Measurements from ENCODE around the gene WWOX.

Gene WWOX

DNA sequence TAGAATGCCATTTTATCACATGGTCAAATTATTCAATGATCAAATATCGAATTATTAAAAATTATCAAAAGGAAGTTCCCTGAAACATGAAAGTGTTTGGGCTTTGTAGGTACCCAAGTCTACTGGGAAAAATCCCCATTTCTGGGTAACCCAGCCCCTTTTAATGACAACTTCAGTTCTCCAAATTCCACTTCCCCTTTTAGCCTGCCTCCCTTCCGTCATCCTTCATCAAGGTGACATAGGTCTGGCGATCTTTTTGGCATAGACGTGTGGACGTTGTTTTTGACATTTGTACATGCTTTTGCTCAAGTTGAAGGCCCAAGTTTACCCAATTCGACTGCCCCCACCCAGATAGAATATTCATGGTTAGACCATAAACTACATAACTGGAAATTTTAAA lies 840.1 kb downstream of the WWOX start:
- DNase-seq, result no peak

DNA sequence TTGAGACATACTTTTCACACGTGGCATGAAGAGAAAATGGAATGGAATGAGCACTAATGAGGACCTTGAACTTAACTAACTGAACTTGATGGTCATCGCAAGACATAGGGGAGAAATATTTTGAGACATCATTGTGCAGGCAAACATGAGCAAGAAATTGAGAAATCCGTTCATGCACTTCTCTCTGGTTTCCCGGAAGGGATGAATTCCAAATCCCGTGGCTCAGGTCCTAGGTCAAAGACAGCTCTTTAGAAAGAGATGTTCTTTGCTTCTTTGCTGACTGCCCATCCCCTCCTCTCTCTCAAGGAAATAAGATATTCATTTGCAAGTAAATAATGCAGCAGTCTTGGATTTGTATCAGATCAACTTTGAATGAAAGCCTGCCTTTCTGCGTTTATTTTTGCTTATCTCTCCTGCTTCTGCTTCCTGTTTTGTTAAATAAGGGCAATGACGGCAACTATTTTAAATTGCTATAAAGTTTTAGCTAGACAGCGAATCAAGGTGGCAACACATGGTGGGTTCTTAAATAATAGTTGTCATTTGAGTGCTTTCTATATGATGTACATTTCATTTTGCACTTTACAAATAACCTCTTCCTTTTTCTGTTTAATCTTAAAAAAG lies 843.3 kb downstream of the WWOX start:
- no peak for DNase-seq

DNA sequence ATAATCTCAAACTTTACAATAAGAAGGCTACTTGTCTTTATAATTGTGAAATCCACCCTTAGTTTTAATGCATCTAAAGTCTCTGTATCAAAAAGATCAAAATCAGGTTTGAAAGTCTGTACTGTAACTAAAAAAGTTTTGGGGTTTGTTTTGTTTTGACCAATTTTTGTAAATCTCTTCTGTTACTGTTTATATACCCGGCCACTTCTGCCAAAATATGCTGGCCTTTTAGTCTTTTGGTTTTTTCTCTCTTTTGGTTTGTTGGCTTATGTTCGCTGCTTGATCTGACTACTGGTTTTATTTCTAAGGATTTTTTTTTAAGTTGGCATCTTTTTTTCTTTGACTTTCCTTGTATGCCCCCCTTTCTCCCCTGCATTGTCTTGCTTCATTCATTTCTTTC lies 845.9 kb downstream of the WWOX start:
- no peak for DNase-seq

DNA sequence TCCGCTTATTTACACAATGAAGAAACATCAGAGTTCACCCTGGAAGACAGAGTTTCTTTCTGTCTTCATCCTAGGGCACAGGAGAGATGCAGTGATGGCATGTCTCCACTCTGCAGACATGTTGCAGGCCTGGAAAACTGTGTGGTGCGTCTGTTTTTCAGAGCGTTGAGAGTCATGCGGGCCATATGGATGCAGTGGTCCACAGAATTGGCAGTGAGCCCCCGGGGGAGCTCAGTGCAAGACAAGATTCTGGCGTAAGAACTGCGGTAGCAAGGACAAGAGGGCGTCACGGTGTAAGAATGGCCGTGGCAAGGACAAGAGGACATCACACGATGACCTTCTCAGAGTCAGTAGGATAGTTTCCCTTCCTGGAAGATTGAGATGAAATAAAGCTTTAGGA lies 847.1 kb downstream of the WWOX start:
- DNase-seq, result no peak

DNA sequence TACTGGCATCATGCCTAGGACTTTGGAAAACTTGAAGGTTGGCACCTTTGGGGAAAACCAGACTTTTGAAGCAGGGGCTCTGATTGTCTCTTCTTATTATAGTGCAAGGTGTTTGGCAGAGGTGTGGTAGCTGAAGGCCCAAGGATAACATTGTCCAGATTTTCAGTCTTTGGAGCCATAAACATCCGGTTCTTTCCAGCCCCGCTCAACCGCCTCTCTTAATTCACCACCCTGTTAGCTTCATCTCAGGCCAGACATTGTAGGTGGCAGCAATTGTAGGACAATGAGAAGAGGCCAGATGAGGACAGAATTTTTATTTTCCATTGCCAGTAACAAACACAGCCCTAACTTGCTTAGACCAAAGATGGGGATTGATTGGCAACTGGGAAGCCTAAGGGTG lies 851.3 kb downstream of the WWOX start:
- no peak for DNase-seq

DNA sequence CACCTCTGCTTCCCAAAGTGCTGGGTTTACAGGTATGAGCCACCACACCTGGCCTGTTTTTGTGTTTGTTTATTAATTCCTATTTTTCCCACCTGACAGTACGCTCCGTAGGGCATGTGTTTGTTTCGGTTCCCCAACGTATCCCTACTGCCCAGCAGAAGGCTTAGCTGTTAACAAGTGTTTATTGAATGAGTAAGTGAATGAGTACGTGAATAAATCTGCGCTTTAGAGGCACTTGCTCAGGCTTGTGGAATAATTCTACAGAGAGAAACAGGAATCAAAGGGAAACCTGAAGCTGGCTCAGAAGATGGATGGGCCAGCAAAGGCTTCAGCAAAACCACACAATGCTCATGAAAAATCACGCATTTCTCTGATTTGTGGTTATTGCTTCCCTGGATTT lies 853.2 kb downstream of the WWOX start:
- DNase-seq, result no peak

DNA sequence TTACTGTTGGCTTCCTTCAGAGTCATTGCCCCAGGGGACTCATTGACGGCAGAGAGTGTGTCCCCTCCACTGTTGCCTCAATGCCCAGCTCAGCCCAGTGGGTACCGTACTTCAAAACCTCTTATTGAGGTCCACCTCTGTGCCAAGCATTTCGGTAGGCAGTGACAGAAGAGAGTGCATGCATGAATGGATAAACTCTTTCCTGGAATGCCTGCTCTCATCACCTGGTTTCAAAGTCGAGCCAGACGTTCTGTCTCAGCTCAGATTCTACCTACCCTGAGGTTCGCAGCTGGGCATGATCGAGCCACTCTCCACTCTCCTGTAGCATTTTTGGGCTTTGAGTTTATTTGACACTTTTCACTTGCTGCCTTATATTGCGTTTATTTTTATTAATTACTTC lies 854.1 kb downstream of the WWOX start:
- DNase-seq, result peak; percentile 37

DNA sequence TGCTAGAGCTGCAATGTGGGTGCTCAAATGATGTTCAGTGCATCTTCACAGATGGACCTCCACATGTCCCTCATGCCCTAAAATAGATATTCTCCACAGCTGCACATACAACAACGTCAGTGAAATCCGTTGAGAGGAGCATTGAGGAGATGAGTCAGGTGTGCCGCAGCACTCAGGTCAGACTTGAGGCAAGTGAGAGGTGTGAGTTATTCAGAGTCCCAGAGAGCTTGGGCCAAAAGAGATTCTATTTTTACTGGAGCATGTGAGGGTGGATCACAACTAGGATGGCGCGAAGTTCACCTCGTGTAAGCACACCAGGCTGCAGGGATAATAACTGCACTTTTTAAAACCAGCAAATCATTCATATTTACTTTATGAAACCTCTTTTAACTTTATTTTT lies 855.8 kb downstream of the WWOX start:
- no peak for DNase-seq

DNA sequence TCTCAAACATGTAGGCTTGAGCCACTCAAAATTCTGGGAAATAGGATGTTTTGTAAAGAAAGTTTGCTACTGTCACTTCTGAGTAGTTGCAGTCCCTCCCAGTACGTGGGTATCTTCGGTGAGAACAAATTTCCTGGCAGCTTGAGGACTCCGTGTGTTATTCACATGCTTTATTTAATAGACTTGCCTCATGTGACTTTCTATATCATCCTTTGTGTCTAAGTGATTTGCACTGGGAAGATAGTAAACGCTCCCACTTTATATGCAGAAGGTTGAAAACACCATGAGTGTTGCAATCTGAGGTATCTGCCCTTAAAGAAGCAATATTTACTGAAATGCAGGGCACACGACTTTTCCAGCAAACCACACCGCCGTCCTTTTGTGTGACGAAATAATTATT lies 857.4 kb downstream of the WWOX start:
- DNase-seq, result no peak

DNA sequence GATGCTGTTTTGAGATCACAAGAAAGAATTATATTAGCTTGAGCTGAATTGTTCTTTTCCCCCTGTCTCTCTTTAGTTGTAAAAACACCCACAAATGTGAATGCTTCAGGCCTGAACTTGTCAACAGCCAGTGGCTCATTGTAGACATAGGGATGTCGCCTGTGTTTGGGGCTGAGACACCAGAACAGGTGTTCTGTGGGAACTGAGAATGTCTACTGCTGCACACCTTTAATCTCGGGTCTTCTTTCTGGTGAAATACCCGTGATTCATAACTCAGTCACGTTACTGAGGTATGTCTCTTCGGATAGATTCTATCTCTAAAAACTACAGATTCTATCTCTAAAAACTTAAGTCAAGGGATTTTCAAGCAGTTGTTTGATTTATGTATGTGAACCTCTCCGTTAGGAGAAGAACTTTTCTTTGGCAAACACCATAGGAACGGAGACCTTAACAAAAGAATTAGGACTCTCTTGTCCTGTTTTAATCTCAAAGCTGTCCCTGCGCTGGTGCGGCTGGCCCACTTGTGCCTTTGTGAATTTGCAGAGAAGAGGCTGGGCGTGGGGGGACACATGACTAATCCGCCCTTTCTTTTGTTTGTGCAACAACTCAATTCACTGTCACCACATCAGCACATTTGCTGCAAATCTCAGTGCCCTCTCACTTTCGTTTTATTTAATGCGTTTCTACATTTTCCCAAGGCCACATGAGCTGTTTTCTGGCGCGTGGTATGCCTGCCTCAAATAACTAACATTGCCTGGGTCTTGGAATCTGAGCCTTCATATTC lies 858.1 kb downstream of the WWOX start:
- no peak for DNase-seq

DNA sequence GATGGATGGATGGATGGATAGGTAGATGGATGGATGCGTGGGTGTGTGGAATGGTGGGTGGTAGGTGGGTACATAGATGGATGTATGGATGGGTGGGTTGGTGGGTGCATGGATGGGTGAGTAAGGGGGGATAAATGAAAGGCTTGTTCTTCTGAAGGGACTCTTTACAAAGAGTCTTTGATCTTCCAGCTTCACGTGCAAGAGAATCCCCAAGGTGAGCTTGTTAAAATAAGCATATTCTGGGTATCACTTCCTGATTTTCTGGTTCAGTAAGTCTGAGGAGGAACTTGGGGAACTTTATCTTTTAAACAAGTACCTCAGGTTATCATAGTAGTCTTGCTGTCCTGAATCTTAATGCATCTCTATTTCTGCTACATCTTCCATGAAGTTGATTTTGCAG lies 862.0 kb downstream of the WWOX start:
- no peak for DNase-seq

DNA sequence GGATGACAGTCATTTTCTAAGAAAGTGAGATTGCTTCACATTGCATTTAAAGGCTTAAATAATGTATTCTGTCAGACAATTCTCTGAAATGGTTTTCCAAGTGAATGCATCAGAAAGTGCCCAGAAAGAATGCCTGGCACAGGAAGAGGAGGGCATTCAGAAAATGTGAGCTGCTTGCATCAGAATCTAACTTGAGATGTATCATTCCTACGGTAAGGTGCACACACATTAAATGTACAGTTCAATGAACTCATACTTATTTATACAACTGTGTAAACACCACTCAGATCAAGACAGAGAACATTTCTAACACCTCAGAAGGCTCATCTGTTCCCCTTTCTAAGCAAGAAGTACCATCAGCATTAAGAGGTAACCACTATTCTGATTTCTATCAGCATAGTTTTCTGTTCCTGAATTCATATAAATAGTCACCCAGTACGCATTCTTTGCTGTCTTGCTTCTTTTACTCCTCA lies 863.0 kb downstream of the WWOX start:
- DNase-seq, result no peak

DNA sequence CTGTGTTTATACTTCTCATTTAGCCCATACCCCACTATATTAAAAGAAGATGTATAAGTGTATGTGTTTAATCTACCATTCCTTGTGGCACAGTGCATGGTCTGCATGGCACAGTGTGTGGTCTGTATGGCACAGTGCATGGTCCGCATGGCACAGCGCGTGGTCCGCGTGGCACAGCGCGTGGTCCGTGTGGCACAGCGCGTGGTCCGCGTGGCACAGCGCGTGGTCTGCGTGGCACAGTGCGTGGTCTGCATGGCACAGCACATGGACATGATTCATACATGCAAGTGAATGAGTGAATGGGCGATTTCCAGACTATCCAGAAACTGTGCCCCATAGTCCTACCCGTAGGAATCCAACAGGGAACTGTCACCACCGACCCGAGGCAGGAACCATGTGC lies 868.5 kb downstream of the WWOX start:
- DNase-seq, result no peak

DNA sequence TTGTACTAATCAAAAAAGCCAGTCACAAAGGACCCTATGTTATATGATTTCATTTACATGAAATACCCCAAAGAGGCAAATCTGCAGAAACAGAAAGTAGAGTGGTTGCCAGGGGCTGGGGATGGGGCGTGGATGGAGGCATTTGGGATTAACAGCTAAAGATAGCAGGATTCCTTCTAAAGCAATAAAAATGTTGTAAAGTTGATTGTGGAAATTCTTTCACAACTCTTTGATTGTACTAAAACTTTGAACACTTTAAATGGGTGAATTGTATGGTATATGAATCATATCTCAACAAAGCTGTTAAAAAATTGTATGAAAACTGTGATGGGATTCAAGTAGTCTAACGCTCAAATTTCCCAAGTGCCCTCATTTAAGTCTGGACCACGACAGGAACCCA lies 870.3 kb downstream of the WWOX start:
- DNase-seq, result no peak

DNA sequence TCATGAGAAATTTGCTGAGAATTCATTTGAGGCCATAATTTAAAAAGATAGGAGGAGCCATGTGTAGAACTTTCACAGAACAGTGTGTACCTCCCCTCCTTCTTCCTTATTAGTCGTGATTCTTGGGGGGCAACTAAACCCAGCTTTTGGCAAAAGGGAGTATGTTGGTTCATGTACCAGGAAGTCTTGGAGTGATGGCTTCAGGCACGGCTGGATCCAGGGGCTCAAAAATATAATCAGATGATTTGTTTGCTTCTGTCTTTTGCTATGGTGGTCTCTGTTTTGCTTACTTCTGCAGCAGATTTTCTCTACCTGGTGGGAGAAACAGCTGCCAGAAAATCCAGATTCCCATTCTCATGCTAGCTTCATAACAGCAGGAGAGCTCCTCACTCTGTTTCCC lies 871.2 kb downstream of the WWOX start:
- DNase-seq, result no peak

DNA sequence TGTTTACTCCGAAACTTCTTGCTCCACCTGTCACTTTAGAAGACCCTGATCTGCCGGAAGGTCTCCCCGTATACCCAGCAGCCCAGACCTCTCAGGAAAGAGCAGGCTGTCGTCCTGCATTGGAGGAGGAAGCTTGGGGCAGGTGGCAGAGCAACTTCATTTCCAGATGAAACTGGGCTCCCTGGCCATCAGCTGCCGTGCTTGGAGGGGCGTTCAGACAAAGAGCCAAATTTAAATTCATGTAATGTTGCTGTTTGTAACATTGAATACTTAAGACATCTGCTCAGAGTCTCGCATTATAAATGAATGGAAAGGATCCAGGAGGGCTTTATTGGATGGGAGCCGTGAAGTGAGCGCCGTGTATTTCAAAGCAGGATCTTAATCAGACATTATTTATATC lies 872.6 kb downstream of the WWOX start:
- no peak for DNase-seq

DNA sequence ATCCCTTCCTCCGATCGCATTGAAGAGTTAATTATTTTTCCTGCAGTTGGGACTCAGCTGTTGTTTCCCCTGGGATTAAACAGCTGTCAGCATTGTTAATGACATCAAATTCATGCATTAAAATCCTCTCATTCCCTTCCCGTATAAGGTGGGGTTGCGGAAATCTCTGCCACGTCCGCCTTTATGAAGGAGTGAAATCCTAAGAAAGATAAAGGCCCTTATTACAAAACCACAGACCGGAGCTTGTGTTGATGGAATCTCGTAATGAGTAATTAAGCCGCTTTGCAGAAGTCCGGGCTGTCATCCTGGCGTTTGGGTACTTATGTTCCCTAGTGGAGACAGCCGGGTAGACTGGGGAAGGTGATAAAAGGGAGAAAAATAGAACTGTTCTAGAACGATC lies 873.5 kb downstream of the WWOX start:
- DNase-seq, result no peak

DNA sequence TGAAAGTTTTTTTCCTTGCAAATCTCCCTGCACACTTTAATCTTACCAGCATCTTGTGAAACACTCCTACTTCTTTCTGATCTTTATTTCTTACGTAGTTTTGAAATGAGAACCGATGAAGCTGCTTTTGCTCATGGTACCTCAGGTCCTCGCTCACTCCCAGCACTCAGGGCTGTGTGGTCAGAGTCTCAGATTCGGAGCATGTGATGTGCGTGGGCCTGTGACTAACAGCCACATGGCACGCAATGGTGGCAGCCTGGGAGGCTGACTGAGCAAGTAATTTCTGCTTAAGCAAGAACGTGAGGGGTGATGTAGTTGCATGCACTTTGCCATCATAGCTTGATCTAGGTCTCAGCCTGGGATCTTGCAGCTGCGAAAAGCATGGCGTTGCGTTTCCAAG lies 876.8 kb downstream of the WWOX start:
- DNase-seq, result no peak

DNA sequence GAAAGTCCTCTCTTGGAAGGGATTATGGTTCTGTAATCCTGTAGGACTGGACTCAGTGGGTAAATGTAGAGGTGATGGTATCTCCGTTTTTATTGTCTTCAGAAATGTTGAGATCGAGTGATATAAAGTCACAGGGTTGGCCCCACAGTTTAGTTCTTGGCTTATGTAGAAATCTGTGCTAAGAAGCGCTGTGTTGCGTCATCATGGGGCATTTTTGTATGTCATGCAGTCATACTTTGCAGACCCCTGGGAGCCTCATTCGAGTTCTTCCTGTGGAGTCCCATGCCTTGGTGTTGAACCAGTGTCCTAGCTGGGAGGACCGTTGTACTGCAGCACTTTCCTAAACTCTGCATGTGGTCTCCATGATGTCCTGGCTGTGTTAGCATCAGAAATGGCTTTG lies 881.4 kb downstream of the WWOX start:
- DNase-seq, result no peak

DNA sequence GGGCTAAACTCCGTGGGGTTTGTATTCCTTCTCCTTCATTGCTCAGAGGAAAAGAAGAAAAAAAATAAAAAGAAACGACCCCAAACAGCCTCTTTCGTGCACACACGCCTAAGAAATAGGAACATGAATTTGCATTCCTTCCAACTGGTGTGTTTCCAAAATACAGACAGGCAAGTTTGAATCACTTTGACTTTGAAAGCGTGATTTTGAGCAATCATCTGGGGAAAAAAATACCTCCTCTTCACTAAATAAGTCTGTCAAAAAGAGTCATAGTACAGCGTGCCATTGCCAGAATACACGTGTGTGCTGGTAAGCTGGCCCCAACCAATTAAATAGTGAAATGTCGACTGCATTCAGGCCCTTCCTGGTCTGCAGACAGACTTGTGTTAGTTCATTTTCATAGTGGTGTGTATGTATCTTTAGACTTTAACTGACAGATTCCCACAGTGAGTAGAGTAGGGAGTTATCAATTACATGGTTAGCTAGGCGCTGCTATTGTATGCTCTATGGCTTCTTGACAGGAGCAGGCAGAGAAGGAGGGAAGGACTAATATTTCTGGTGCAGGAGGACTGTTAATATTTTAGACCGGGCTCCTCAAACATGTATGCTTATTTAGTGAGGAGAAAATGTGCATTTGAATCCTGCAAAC lies 882.8 kb downstream of the WWOX start:
- no peak for DNase-seq

DNA sequence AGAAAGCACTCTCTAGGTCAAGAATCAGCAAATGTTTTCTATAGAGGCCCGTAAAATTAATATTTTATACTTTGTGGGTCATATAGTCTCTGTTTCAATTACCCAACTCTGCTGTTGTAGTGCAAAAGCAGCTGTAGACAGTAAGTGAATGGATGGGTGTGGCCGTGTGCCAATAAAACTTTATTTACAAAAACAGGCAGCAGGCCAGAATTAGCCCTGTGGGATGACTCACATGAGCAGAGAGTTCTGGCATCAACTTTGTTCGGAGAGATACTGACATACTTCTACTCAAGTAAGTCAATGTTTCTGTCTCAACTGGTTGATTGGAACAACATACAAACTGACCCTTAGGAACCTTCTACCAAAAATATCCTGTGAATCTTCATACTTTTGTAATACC lies 884.9 kb downstream of the WWOX start:
- no peak for DNase-seq

DNA sequence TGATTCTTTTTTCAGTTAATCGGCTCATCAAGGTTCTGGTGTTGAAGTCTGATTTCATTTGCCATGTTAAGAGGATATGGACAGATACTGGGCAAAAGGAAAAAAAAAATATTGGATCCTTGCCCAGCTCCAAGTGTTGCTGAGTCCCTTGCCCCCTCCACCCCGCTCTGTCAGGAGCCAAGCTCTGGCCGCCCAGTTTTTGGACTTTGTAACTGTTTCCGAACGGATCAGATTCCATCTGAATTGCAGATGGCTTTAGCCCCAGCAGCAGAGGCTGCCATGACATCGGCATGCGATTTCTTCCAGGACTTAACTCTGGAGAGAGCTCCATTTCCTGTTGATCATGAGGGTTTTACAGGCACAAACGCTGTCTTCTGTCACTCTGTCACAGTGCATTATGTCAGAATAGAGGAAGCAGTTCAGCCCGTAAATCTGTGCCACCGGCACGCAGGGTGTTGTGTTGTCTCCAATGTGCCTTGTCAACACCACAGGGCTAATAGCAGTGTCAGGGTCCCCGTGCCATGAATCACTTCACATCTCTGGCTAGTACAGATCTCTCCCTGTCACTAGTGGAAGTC lies 885.5 kb downstream of the WWOX start:
- no peak for DNase-seq

DNA sequence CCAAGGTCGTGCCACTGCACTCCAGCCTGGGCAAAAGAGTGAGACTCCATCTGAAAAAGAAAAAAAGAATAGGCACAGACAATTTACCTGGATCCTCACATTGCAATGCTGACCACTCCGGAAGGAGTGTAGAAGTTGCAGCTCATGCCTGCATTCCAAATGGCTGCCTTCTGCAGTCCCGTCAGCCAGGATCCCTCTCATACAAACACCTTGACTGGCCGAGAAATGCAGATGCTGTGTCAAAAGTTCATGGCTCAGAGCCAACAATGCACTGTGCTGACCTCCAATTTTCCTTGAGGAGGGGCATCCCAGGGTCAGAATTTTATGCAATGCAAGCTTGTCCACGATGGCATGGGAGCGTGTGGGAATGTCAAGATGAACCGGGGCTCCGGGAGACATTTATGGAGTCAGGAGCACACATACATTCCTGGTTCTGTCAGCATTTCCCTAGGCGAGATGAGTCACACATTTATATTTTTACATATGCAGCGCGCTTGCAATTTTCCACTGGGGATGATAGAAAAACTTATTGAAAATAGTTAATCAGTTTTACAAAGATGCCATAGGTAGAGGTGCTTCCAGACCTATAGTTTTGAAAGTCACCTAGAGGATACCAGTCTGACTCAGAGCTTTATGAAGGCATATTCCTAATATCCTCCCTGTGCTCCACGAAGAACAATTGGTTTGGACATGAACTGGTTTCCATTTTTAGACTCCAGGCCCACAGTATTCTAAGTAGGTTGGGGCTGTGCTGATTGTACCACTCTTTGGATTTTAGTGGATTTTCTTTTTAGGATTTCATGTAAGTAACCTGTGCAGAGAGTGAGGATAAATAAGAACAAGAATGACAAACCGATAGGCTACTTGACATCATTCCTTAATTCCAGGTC lies 886.5 kb downstream of the WWOX start:
- DNase-seq, result no peak

Data from NCI-H526 treated with DMSO at 0.1 percent for 48 hours (cell line).